ENCODE measurements around the gene ZNF747.

DNA sequence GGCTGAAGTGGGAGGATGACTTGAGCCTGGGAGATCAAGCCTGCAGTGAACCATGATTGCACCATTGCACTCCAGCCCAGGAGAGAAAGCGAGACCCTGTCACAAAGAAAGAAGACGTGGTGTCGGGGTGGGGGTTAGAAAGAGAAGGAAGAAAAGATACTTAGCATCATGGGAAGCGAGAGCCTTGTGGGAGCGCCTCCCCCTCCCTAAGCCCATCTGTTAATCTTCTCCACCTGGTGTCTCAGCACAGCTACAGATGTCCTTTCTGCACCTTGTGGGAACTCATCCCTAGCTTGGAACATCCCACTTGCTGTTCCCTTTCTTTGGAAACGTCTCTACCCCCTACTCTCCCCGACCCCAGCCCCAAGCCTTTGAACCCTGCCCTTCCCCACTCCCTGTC is 30.9 kb upstream of the ZNF747 start:
- TF ChIP-seq POLR2AphosphoS5 (IDR thresholded peaks at IDR 0.05; ENCODE audit: low read length) (no peak), NR2C1 (IDR thresholded peaks at IDR 0.05) (no peak), CHD2 (IDR thresholded peaks at IDR 0.05; ENCODE audit: borderline replicate concordance, low read depth, low read length) (no peak), TCF7 (IDR thresholded peaks at IDR 0.05; ENCODE audit: borderline replicate concordance) (no peak), FOXK2 (IDR thresholded peaks at IDR 0.05) (no peak), RBBP5 (conservative IDR thresholded peaks at IDR 0.05) (no peak), HCFC1 (IDR thresholded peaks at IDR 0.05; ENCODE audit: low read length) (no peak), JUNB (IDR thresholded peaks at IDR 0.05) (no peak), HDAC6 (IDR thresholded peaks at IDR 0.05; ENCODE audit: unreplicated experiment) (no peak)
- TF ChIP-seq, protein P1, sequence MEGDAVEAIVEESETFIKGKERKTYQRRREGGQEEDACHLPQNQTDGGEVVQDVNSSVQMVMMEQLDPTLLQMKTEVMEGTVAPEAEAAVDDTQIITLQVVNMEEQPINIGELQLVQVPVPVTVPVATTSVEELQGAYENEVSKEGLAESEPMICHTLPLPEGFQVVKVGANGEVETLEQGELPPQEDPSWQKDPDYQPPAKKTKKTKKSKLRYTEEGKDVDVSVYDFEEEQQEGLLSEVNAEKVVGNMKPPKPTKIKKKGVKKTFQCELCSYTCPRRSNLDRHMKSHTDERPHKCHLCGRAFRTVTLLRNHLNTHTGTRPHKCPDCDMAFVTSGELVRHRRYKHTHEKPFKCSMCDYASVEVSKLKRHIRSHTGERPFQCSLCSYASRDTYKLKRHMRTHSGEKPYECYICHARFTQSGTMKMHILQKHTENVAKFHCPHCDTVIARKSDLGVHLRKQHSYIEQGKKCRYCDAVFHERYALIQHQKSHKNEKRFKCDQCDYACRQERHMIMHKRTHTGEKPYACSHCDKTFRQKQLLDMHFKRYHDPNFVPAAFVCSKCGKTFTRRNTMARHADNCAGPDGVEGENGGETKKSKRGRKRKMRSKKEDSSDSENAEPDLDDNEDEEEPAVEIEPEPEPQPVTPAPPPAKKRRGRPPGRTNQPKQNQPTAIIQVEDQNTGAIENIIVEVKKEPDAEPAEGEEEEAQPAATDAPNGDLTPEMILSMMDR (IDR thresholded peaks at IDR 0.05 in 2 of 3, conservative IDR thresholded peaks at IDR 0.05 in 1 of 3; ENCODE audit: control insufficient read depth in 2 of 3, extremely low read depth in 1 of 3, insufficient read depth in 1 of 3, low read depth in 3 of 3, low read length in 3 of 3) = no peak
